NAMALWA (cell line): Measurements from ENCODE around the gene KRTAP4-11.
"Not testable (repeated sequence)": the region's sequence is repeated elsewhere in the genome, so short reads cannot be mapped to it uniquely, and the experiment has no call there.

Experiments used
- DNase-seq: peaks from one replicate; pipeline ENCODE4 v3.0.0-alpha.2; 2015; ENCODE audit warnings: low spot score

Gene KRTAP4-11

GRCh38 chr17:41083427-41083826, 34.7 kb downstream of the KRTAP4-11 start:
- not testable (repeated sequence) for DNase-seq

GRCh38 chr17:41082626-41083025, 35.5 kb downstream of the KRTAP4-11 start:
- DNase-seq = no peak

- DNase-seq = no peak
These were observed 41.4 kb downstream of the KRTAP4-11 start for GRCh38 chr17:41076788-41077187.

- no peak for DNase-seq
These were observed 44.5 kb downstream of the KRTAP4-11 start for GRCh38 chr17:41073676-41074075.

- DNase-seq = no peak
These were observed 46.4 kb downstream of the KRTAP4-11 start for GRCh38 chr17:41071606-41072360.

- DNase-seq = no peak
These were observed 49.1 kb downstream of the KRTAP4-11 start for GRCh38 chr17:41069031-41069430.

- DNase-seq = no peak
These were observed 50.9 kb downstream of the KRTAP4-11 start for GRCh38 chr17:41067281-41067680.
